ENCODE data around the gene RHBDF2. TPM values are rescaled to one million over a fixed set of nuclear protein-coding genes. Genes with fewer than 3 reads are reported as not detected.

RHBDF2 gene
- total RNA-seq, 2 donors from 2014 or later: 91.6 to 153 TPM

GRCh38 chr17:76530095-76530723 lies 29.0 kb upstream of the RHBDF2 start:
- peaks cover 35 to 40% of the 10 kb centered on the region in 2 donors for H3K4me1 ChIP-seq (ENCODE audit: control insufficient read depth in 1 of 2, low read depth in 2 of 2)
- no peak for TF ChIP-seq CTCF (IDR thresholded peaks at IDR 0.05)
- H3K36me3 ChIP-seq: no peaks in the 10 kb centered on the region
- H3K27me3 ChIP-seq (replicated peaks; ENCODE audit: insufficient read depth): no peaks in the 10 kb centered on the region
- peak overlapping the region; percentile 86 to 92 for H3K27ac ChIP-seq
- H3K9me3 ChIP-seq: no peaks in the 10 kb centered on the region
- peak overlapping the region; percentile 54 for H3K4me3 ChIP-seq
- ATAC-seq (ENCODE audit: insufficient number of reproducible peaks, low FRiP score, low read depth): no peak
- DNase-seq (ENCODE audit: low spot score): peak; percentile 24

- Histone ChIP-seq H3K27ac (peak overlapping the region; percentile 86 to 92), H3K4me3 (peak overlapping the region; percentile 59), H3K27me3 (replicated peaks; ENCODE audit: insufficient read depth) (no peaks in the 10 kb centered on the region), H3K36me3 (no peaks in the 10 kb centered on the region), H3K4me1 (ENCODE audit: control insufficient read depth in 1 of 2, low read depth in 2 of 2) (peaks cover 35 to 40% of the 10 kb centered on the region in 2 donors), H3K9me3 (no peaks in the 10 kb centered on the region)
- ATAC-seq (ENCODE audit: insufficient number of reproducible peaks, low FRiP score, low read depth) (peak; percentile 25), DNase-seq (ENCODE audit: low spot score) (peak; percentile 46)
- TF ChIP-seq CTCF (IDR thresholded peaks at IDR 0.05): no peak
Measured at GRCh38 chr17:76529224-76530094, 28.2 kb upstream of the RHBDF2 start.

- ATAC-seq (ENCODE audit: insufficient number of reproducible peaks, low FRiP score, low read depth) (no peak), DNase-seq (ENCODE audit: low spot score) (no peak)
- TF ChIP-seq CTCF (IDR thresholded peaks at IDR 0.05): no peak
- H3K9me3 ChIP-seq: no peaks in the 10 kb centered on the region
- peak overlapping the region; percentile 59 for H3K4me3 ChIP-seq
- H3K4me1 ChIP-seq (ENCODE audit: control insufficient read depth in 1 of 2, low read depth in 2 of 2): peaks cover 35 to 40% of the 10 kb centered on the region in 2 donors
- H3K27me3 ChIP-seq (replicated peaks; ENCODE audit: insufficient read depth): no peaks in the 10 kb centered on the region
- H3K27ac ChIP-seq: peak overlapping the region; percentile 86 to 92
- H3K36me3 ChIP-seq: no peaks in the 10 kb centered on the region
Measured at GRCh38 chr17:76528528-76529223, 27.5 kb upstream of the RHBDF2 start.

- Histone ChIP-seq H3K4me1 (ENCODE audit: control insufficient read depth in 1 of 2, low read depth in 2 of 2) (peaks cover 35 to 40% of the 10 kb centered on the region in 2 donors), H3K4me3 (peak overlapping the region; percentile 59), H3K9me3 (no peaks in the 10 kb centered on the region), H3K27me3 (replicated peaks; ENCODE audit: insufficient read depth) (no peaks in the 10 kb centered on the region), H3K27ac (peak overlapping the region; percentile 86 to 92), H3K36me3 (no peaks in the 10 kb centered on the region)
- DNase-seq (ENCODE audit: low spot score): no peak
- no peak for ATAC-seq (ENCODE audit: insufficient number of reproducible peaks, low FRiP score, low read depth)
- TF ChIP-seq CTCF (IDR thresholded peaks at IDR 0.05): no peak
Measured at GRCh38 chr17:76528156-76528527, 26.9 kb upstream of the RHBDF2 start.

All from thoracic aorta (tissue), 2 donors.